HG03280 (cell line): Measurements from ENCODE around the gene C2orf69.

ENCODE experiments used
- ATAC-seq: cut with Tn5 transposase; IDR thresholded peaks from one replicate; pipeline ENCODE4 v1.9.1; 2021; ENCODE audit warnings: mild to moderate bottlenecking, moderate library complexity; ENCODE audit not compliant: unreplicated experiment

Gene C2orf69, protein sequence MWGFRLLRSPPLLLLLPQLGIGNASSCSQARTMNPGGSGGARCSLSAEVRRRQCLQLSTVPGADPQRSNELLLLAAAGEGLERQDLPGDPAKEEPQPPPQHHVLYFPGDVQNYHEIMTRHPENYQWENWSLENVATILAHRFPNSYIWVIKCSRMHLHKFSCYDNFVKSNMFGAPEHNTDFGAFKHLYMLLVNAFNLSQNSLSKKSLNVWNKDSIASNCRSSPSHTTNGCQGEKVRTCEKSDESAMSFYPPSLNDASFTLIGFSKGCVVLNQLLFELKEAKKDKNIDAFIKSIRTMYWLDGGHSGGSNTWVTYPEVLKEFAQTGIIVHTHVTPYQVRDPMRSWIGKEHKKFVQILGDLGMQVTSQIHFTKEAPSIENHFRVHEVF

GRCh38 chr2:199911052-199911876 is at the start of gene C2orf69:
C2orf69 (plus strand) TSS chr2:199911293; CDS start chr2:199911439, 146 bp downstream.
- ATAC-seq: peak; percentile 90

GRCh38 chr2:199862788-199863187 is 48.3 kb upstream of the C2orf69 start:
- no peak for ATAC-seq

- no peak for ATAC-seq
These were observed 45.2 kb upstream of the C2orf69 start for GRCh38 chr2:199865905-199866304.

DNA sequence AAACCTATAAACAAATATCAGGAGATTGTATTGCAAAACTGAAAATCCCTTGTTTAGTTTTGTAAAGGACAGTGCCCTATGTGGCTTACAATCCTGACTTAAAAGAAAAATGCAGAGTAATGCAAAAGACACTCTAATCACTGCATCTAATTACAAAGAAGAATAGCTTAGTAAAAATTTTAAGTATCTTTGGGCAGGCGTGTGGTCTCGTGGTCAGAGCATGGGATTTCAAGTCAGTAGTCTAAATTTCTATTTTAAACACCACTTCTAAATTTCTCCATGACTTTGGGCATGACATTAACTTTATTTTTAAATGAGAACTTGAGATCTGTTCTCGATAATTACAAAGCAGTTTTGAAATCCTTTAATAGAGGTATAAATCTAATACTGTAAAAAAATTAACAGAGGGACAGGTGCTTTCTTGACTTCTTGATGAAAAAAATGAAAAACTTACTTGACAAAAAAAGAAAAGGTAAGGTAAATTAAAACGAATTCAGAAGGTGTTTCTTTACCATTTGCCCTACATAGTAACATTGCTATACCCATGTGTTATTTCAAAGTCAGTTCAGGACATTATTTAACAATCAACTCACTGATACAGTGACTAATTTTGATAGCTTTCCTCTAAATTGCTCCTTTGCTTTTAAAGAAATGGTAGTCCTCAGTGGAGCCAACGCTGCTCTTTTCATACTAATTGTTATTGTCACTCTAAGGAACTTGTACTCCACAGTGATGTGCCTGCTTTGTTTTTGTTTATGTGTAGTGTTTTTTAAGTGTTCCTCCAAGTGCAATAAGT is 42.5 kb upstream of the C2orf69 start:
- no peak for ATAC-seq

DNA sequence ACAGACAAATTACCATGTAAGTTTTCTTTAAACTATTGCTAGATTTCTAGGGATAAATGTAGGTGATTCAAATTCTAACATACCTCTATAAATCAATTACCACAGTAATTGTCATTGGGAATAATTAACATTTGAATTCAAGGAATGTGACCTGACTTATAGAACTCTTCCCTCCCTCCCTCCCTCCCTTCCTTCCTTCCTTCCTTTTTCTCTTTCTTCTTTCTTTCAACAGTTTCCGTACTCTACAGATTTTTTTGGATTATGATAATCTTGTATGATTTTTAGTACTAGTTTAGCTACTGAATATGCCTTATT is 41.9 kb upstream of the C2orf69 start:
- no peak for ATAC-seq

GRCh38 chr2:199869653-199870052 is 41.4 kb upstream of the C2orf69 start:
- ATAC-seq: no peak

DNA sequence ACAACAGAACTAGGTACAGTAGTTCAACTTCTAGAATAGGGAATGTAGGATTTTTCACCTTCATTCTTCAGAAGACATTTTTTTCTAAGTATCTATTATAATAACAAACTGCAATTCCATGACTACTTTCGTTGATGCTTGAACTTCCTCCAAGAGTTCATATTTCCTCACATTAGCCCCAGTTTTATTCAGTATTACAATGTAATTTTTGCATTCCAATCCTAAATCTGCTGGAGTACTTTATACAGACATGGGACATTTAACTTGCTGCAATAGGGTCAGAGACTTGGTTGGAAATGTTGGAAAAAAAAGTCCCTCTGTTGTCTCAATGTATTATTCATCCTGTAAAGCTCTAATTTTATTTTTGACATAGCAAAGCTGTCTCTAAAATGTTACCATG is 40.5 kb upstream of the C2orf69 start:
- no peak for ATAC-seq

DNA sequence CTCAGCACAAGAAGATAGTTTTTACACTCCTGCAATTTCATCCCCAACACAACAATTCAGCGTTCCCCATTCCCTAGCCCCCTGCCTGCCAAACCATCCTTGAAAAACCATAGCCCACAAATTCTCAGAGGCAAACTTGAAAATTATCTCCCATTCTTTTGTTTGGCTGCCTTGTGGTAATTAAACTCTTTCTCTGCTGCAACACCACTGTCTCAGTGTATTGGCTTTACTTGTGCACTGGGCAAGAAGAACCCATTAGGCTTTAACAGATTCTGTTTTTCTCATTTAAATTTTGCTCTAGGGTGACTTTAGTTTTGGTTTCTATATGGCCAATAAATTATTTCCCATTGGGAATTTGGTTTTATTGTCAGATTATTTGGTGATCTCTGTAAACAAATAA is 36.9 kb upstream of the C2orf69 start:
- ATAC-seq: no peak

DNA sequence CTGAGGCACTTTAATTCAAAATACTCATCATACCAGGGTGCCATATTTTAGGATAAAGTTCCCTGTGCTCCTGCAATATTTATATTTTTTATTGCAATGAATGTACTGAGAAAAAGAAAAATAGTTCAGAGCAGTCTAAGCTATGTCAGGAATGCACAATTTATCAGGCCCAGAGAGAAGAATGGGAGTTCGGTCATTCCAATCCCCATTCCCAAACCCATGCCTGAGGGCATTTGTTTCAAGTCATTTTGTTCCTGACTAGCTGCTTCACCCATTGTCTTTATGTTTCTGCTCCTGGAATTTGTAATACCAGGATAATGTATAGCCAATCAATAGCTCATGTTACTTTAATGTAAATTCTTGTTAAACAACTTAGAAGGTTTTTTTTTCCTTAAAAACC is 35.7 kb upstream of the C2orf69 start:
- ATAC-seq: no peak

GRCh38 chr2:199882667-199883066 is 28.4 kb upstream of the C2orf69 start:
- ATAC-seq: no peak

GRCh38 chr2:199883474-199884212 is 27.4 kb upstream of the C2orf69 start:
- no peak for ATAC-seq

DNA sequence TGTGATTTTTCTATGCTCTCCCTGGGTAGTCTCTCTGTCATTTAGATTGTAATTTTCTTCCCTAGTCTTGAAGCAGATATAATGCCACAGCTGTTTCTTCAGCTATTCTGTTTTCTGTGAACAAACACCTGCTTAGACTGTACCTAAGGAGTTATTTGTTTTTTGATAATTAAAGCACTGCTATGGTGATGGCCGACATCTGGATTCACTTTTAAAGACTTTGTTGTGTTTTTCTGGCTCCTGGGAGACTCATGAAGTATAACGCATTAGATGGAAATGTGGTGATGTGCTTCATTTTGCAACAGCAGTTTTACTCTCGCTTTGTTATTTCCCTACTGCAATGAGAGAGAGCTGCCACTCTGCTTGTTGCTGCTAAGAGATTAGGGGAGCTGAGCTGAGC is 15.7 kb upstream of the C2orf69 start:
- ATAC-seq: no peak

DNA sequence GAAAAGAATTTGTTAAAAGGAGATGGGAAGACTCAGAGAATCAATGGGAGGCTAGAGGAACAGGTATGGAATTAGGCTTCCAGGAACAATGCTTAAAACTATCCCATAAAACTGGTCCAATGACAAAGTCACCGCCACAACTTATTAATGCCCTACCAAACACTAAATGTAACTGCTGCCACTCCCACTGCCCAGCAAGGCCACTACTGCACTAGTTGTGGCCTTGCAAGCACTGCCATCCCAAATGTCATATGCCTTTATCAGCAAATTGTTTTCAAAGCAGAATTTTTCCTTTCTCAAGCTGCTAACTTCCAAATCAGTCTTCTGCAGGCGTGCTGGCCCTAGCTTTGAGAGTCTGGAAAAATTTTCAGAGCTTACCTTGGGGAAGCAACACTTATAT is 14.5 kb upstream of the C2orf69 start:
- no peak for ATAC-seq

- no peak for ATAC-seq
These were observed 9.2 kb upstream of the C2orf69 start for GRCh38 chr2:199901942-199902341.

GRCh38 chr2:199902486-199903110 is 8.5 kb upstream of the C2orf69 start:
- ATAC-seq: no peak

DNA sequence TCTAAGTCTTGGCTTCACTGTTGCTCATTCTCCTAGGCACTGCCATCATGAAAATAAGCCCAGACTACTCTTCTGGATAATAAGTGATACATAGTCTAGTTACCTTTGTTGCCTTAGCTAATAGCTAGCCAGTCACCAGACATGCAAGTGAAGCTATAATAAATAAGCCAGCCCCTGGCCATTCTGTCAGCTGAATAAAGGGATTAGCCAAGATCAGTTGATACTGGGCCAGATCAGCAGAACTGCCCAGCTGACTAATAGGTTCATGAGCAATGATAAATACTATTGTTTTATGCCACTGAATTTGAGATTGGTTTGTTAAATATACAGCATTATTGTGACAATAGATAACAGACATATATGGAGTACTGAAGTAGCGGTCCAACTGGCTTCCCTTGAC is 8.0 kb upstream of the C2orf69 start:
- no peak for ATAC-seq

GRCh38 chr2:199907008-199907714 is 3.9 kb upstream of the C2orf69 start:
- no peak for ATAC-seq

- no peak for ATAC-seq
These were observed 598 bp upstream of the C2orf69 start for GRCh38 chr2:199910338-199911051.

GRCh38 chr2:199911877-199912161 is 726 bp downstream of the C2orf69 start:
- ATAC-seq: no peak
